Stimulated activated CD8-positive, alpha-beta memory T cell treated with anti-CD3 and anti-CD28 coated beads, Interleukin-2, amount 100 ng/mL, for 48 hours (primary cell): ENCODE measurements around the gene HEXIM1.

ENCODE experiments used
- DNase-seq, 2 donors: peaks; one replicate each; pipeline ENCODE4 v3.0.0-alpha.2; 2020; ENCODE audit warnings: low read depth in 2 of 2

The HEXIM1 gene

DNA sequence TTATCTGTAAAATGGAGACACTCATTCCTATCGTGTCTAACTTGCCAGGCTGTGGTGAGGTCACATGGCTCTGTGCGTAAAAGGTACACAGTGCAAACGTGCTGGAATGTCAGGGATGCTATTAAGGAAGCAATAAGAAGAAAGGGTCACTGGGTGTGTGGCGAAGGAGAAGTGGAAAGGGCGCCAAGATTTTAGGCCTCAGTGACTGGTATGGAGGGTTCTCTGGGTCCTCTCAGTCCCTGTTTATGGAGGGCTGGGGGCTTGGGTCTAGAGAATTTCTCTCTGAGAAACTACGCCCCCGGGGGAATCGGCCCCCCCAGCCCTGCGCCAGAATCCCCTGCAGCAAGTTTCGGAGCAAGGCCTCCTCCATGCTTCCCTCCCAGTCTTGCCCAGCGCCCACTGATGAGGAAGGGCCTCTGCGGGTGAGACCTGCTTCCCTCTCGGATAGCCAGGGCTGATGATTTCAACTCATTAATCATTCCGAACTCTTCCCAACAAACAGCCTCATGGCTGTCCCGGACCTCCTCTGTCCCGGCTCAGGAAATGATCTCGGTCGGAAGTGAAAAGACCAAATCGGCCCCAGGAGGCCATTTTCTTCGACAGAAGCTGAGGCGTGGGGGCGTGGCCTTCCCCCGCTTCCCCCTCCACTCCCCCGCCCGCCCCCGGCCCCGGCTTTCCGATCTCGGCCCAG, 1.2 kb upstream of the HEXIM1 start:
- DNase-seq: no peak

DNA sequence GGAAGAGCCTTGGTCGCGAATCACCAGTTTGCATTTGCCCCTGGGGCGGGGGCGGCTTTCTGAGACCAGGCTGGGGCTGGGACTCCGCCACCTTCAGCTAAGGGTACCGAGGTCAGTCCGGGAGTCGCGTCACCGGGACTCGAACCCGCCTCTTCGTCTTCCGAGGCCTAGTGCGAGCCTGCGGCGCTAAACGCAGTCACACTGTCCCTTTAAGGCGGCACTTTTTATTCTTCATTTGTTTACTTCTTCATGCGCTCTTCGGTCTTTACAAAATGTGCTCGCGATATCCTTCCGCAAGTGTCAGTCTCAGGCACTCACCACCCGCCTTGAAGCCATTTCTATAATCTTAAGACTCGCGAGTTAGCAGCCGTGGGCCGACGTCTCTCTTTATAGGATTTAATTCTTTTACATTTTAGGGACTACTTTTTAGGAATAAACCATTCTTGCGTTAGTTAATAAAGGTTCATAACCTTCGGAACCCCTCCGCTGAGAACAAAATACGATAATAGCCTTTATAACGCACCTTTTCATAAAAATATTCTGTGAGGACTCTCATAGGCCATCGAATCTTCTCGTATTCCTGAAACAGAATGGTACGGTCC, 593 bp upstream of the HEXIM1 start:
- peak; percentile 68 to 74 for DNase-seq

DNA sequence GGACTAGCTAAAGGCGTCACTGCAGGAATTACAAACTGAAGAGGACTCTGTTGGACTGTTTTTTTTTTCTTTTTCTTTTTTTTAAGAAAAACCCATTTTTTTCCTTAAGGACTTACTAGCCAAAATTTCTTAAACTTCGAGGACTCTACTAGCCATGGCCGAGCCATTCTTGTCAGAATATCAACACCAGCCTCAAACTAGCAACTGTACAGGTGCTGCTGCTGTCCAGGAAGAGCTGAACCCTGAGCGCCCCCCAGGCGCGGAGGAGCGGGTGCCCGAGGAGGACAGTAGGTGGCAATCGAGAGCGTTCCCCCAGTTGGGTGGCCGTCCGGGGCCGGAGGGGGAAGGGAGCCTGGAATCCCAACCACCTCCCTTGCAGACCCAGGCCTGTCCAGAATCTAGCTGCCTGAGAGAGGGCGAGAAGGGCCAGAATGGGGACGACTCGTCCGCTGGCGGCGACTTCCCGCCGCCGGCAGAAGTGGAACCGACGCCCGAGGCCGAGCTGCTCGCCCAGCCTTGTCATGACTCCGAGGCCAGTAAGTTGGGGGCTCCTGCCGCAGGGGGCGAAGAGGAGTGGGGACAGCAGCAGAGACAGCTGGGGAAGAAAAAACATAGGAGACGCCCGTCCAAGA, 878 bp downstream of the HEXIM1 start:
- peak; percentile 63 to 68 for DNase-seq

DNA sequence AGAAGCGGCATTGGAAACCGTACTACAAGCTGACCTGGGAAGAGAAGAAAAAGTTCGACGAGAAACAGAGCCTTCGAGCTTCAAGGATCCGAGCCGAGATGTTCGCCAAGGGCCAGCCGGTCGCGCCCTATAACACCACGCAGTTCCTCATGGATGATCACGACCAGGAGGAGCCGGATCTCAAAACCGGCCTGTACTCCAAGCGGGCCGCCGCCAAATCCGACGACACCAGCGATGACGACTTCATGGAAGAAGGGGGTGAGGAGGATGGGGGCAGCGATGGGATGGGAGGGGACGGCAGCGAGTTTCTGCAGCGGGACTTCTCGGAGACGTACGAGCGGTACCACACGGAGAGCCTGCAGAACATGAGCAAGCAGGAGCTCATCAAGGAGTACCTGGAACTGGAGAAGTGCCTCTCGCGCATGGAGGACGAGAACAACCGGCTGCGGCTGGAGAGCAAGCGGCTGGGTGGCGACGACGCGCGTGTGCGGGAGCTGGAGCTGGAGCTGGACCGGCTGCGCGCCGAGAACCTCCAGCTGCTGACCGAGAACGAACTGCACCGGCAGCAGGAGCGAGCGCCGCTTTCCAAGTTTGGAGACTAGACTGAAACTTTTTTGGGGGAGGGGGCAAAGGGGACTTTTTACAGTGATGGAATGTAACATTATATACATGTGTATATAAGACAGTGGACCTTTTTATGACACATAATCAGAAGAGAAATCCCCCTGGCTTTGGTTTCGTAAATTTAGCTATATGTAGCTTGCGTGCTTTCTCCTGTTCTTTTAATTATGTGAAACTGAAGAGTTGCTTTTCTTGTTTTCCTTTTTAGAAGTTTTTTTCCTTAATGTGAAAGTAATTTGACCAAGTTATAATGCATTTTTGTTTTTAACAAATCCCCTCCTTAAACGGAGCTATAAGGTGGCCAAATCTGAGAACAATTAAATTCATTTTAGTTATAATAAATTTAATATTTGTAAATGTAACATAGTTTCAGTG, 1.7 kb downstream of the HEXIM1 start:
- no peak for DNase-seq

DNA sequence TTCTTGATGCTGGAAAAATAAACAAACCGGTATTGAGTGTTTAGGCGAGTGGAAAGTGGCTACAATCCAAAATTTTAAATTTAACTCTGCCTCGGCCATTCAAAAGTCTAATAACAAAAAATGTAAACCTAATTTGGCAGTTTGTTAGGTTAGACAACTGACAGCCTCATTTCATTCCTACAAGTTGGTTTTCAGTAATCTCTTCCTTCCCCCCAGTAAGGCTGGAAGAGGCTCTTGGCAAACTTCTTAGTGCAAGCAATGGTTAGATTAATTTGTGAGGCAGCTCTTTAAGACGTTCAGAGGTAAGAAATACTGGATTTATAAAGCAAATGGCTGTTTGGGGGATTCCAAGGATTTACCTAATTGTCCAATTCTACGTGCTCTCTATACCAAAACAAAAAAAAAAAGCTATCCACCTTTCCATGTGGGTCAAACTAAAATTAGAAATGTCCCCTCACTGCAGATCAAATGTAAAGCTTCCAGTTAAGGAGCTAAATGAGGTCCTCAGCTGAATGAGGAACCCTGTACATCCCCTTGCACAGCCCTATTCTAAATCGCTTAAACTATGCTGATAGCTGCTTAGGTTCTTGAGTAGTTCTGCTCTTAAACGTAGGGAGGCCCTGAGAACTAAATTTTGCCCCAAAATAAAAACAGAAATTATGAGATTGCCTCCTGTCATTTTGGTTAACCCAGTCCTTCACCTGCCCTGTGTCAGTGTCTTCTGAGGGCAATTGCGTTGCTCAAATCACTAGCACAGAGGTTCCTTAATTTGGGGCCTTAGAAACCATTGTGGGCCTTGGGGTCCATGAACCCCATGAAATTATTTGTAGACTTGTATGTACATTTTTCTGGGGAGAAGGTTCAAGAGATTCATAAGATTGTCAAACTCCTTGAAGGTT, 2.9 kb downstream of the HEXIM1 start:
- no peak for DNase-seq

DNA sequence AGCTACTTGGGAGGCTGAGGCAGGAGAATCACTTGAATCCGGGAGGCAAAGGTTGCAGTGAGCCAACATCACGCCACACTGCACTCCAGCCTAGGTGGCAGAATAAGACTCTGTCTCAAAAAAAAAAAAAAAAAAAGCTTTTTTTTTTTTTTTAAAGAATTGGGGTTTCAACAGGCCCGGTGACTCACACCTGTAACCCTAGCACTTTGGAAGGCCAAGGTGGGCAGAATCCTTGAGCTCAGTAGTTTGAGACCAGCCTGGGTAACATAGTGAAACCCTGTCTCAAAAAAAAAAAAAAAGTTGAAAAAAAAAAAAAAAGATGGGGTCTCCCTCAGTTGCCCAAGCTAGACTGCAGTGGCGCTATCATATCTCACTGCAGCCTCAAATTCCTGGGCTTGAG, 6.8 kb downstream of the HEXIM1 start:
- DNase-seq: no peak

DNA sequence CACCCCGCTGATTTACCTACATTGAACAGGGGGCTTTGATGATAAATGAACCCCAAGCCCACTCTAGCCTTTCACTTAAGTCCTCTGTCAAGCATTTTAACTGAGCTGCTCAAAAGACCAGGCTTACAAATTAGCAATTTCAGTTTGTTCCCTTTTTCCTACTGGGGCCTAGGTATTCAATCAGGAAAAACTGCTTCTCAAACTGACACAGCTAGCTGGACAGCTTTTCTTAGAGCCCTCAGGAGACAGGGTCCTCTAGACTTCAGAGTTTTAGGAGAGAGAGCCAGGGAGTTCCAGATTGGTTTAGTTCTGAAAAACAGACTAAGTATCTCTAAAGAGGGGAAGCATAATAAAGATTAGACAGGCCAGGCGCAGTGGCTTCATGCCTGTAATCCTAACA, 7.2 kb downstream of the HEXIM1 start:
- no peak for DNase-seq

DNA sequence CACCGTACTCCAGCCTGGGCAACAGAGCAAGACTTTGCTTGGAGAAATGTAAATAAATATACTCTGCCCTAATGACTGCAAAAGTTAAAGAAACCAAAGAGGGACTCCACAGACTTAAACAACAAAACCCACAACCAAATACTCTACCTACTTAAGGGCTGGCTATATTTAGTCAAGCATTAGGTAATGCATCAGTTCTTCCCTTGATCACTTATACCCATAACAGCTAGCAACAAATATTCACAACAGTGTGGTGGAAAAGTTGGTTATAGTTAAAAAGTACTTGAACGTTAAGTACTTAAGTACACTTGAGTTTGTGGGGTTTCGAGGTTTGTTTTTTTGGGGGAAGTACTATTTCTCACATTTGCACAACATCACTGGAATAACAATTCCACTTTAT, 8.0 kb downstream of the HEXIM1 start:
- DNase-seq: no peak

DNA sequence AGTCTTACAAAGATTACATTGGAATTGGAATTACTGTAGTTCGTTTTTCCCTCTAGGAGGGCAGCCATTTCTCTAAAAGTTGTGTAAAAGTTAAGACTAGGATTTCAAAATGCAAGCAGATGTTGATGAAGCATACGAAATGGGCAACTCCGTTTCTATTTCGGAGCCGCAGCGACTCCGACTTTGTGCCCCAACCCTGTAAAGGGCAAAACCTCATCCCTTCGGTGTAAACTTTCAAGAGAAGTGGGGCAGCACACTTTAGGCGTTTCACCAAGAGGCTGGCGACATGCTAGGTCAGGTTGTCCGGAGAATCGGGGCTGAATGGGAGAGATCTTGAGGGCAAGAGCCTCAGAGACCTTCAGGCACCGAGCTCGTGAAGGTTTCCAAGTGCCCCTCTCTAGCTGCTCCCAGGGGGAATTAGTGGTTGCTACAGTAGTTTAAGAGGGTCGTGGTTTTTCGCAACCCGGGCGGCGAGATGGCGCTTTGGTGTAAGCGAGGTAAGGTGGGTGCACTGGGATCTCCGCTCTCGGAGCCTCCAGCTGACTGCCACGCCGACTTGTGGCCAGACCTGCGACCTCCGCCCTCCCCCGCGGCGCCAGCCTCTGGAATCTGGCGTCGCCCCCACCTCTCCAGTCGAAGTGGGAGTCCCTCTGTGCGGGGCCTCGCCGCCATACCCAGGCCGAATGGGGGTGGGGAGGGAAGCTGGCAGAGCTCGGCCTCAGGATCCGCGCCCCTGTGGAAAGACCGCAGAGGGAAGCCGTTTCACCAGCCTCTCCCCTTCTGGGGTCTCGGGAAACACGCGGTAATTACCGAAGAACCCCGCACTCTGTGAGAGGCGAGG, 12.4 kb downstream of the HEXIM1 start:
- no peak for DNase-seq

DNA sequence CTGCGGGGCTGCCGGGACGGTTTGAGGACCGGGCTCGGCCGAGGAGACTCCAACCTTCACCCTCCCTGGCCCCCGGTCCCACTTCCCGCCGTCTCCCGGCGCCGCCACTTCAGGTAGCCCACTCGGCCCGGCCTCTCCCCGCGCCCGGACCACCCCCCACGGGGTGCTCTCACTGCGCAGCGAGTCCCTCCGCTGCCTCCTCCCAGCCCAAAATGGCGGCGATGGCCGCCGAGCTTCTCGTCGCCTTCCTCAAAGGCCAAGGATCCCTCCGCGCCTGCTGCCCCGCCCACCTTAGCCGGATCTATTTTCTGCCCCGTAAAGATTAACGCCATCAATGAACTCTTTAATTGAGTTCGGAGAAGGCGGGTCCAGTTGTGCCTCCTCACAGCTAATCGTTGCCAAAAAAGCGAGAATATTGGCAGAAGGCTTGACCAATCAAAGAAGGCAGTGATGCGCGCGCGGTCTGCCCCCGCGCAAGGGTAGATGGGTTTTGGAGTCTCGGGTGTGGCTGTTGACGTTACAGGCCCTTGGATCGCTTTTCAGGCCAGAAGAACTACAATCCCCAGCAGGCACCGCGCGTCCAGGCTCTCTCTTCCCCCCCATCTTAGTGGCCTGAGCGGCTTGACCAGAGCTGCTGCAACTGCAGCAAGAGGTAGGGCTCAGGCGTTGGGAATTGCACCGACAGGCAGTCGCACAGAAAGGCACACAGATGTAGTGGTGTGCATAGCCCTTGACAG, 13.2 kb downstream of the HEXIM1 start, which contains the start of gene HEXIM2:
Gene HEXIM2 (plus strand): TSS at position 588 of the 737 bp plus-strand sequence. CDS start 919 bp downstream, outside the sequence.
- peak; percentile 86 to 94 for DNase-seq

DNA sequence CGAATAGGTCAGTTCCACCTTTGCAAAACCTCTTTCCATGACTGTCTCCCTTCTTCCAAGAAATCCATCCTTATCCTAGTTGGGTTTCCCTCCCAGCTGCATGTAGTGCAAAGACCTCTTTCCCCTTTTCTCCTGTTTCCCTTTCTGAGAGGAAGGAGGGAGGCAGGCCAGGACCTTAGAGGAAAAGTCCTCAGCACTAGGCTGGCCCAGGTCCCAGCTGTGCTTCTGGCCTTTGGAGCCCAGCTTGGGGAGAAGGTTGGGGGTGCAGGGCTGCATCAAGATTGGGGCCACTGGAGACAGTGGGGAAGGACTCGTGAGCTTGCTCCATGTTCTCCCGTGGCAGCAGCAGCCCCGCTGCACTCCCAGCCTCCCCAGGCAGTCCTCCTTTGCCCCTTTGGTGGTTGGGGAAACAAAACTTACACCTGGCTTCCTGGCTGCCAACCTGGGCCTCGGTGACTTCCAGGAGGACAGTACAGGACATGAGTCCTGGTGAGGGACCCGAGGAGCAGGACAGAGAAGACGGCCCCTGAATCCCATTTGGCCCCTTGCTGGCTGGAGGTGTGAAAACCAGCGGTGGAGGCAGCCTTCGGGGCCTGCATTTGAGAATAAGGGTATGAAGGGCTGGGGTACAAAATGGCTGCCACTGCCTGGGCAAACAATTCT, 13.9 kb downstream of the HEXIM1 start:
- no peak for DNase-seq

DNA sequence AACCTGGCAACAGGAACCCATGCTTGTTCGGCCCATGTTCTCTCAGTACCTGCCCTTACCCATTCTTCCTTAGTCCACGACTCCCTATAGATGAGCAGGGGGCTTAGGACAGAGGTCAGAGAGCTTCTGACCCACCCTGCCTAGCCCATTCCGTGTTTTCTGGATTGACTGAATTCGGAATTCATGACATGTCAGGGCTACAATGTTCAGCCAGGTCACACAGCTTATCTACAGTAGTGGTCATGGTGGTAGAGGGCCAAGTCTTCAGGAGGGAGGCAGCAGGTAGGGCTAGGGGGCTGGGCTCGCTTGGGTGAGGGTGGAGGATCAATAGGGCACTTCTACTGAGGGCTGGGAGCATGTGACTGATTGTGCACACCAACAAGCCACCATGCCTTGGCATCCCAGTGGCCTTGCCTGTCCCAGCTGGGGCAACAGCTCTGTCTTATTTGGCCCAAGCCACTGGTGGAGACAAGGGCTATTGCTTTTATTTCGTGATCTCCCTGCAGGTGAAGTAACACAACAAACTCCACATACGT, 16.5 kb downstream of the HEXIM1 start:
- no peak for DNase-seq

DNA sequence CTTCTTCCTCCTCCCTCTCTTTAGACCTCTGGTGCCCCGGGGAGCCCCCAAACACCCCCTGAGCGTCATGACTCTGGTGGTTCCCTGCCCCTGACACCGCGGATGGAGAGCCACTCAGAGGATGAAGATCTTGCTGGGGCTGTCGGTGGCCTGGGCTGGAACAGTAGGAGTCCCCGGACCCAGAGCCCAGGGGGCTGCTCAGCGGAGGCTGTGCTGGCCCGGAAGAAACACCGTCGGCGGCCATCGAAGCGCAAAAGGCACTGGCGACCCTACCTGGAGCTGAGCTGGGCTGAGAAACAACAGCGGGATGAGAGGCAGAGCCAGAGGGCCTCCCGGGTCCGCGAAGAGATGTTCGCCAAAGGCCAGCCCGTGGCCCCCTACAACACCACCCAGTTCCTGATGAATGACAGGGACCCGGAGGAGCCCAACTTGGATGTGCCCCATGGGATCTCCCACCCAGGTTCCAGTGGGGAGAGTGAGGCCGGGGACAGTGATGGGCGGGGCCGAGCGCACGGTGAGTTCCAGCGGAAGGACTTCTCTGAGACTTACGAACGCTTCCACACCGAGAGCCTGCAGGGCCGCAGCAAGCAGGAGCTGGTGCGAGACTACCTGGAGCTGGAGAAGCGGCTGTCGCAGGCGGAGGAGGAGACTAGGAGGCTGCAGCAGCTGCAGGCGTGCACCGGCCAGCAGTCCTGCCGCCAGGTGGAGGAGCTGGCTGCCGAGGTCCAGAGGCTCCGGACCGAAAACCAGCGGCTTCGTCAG, 20.9 kb downstream of the HEXIM1 start:
- DNase-seq: no peak

DNA sequence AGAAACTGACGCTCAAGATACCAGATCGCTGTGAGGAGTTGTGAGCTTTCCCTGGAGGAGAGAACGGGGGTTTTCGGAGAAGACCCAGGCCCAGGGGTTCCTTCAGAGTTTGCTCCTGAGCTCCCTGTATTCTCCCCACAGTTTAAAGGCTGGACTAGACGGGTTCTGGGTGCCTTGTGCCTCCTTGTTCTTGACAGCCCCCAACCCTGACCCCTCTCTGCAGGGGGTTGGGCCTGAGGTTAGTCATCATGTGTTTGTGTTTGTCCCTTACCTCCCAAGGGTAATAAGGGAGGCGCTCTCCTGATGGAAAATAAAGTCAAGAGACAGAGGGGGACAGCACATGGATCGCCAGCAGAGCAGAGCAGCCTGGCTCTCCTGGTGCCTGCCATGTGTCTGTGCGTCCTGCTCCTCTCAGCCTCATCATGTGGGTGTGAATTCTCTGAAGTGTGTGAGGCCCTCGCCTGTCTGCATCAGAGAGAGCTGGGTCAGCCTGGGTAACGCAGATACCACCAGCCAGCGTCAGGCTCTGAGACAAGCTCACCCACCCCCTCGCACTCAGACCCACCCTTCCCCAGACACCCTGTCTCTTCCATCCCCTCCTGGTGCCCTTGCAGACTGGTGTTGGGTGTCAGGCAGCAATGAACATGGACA, 22.1 kb downstream of the HEXIM1 start:
- DNase-seq: no peak

DNA sequence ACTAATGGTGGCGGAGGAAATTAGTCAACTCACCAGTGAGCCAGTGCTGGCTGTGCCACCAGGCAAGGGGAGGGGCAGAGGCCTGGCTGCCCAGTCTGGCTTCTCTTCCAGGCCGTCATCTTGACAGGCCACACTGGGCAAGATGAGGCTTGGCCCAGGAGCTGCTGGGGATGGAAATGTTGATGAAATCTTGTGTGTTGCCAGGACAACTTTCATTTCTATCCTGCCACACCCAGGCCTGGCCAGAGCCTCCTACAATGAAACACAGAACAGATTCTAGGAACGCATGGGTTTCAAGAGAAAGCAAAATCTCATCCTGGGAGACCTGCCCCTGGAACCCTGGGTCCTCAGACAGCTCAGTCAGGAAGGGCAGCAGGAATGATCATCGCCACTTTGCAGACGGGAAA, 22.7 kb downstream of the HEXIM1 start:
- no peak for DNase-seq

DNA sequence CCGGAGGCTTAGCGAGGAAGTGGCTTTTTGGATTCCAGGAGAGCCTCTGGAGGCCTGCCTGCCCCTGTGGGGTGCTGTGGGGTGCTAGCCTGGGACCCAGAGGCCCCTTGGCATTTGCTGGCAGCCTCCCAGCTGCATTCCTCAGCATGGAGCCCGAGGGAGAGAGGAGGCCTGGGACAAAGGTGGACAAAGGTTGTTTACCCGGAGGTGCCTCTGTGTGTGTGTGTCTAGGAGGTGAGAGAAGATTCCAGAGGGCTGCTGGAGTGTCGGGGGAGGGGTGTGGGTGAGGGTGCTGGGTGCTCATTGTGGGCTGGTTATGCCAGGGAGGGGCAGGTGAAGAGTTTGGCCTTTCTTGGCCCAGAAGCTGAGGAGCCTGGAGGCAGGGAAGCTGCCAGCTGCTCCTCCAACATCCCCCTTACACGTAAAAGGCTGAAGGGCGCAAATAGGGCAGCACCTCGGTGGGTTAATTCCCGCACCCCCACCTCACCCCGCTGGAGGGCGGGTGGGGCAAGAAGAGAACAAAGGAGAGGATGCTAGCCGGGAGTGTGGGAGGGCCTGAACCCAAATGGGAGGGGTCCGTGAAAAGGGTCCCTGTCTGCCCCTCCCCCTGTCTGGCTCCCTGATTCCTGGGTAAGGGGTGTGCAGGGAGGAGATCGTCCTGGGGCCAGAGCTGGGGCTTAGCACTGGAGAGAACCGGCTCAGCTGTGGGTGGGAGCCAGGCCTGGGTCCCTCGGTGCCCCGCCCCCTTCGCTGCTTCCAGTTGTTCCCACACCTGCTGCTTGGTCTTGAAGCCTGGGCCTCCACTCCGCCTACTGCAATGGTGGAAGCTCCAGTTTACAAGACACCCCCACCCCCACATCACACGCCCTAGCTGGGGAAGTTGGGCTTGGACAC, 23.3 kb downstream of the HEXIM1 start:
- DNase-seq: no peak
